Neural crest cell (in vitro differentiated cells): ENCODE results near the gene FANCE. TPM values are rescaled to one million over a fixed set of nuclear protein-coding genes. Genes with fewer than 3 reads are reported as not detected.
"Not testable (repeated sequence)": the region's sequence is repeated elsewhere in the genome, so short reads cannot be mapped to it uniquely, and the experiment has no call there.

Source experiments
- DNase-seq: peaks from one replicate; pipeline ENCODE4 v3.0.0; 2021; ENCODE audit warnings: low read depth, mixed read lengths, low spot score
- H3K27ac Mint-ChIP-seq: one replicate; pipeline ENCODE4 v1.8.0; 2021; ENCODE audit warnings: mild to moderate bottlenecking, mixed read lengths; ENCODE audit not compliant: unreplicated experiment
- H3K27me3 Mint-ChIP-seq: 2 replicates; pipeline ENCODE4 v1.8.0; 2021; ENCODE audit warnings: low read depth, mild to moderate bottlenecking, mixed read lengths
- H3K36me3 Mint-ChIP-seq: 2 replicates; pipeline ENCODE4 v1.8.0; 2021; ENCODE audit warnings: low read depth, mild to moderate bottlenecking, mixed read lengths
- H3K4me1 Mint-ChIP-seq: 2 replicates; pipeline ENCODE4 v1.8.0; 2021; ENCODE audit warnings: mixed read lengths
- H3K4me3 Mint-ChIP-seq: one replicate; pipeline ENCODE4 v1.8.0; 2021; ENCODE audit warnings: mild to moderate bottlenecking, mixed read lengths
- H3K9me3 Mint-ChIP-seq: 2 replicates; pipeline ENCODE4 v1.8.0; 2021; ENCODE audit warnings: mixed read lengths
- total RNA-seq: library from RNA; stranded (reverse); gene quantifications from 2 replicates; pipeline ENCODE4 v1.2.1, GENCODE V29; 2021
- TF ChIP-seq, protein P1 (sequence below): fragments of 200-600 bp; sonication (generic); conservative IDR thresholded peaks from 2 replicates; pipeline ENCODE4 v1.5.0; 2021; ENCODE audit warnings: antibody characterized with exemption, mild to moderate bottlenecking

The FANCE gene
- total RNA-seq, 1 donor from 2014 or later = 20.4 TPM

DNA sequence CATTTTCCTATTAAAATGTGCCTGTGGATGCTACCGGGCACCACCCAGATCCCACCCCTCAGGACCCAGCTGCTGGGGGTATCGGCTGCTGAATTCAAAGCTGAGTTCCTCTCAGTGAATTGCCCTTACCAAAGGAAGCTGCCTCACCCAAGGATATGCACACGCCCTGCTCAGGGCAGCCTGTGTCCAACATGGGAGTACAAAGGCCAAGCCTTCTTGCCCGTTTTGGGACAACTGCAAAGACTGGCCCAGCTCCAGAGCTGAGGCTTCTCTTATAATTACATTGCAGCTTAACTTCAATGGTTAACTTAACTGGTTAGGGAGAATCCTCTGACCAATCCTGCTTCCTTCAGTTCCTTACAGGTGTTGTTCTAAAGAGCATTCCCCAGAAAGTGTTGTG is 19.8 kb upstream of the FANCE start:
- H3K27ac Mint-ChIP-seq = no peak overlapping the region
- peaks cover 3% of the 10 kb centered on the region for H3K4me1 Mint-ChIP-seq
- peaks cover 8% of the 10 kb centered on the region for H3K9me3 Mint-ChIP-seq
- H3K4me3 Mint-ChIP-seq = no peak overlapping the region
- H3K27me3 Mint-ChIP-seq = no peaks in the 10 kb centered on the region
- TF ChIP-seq, protein P1, sequence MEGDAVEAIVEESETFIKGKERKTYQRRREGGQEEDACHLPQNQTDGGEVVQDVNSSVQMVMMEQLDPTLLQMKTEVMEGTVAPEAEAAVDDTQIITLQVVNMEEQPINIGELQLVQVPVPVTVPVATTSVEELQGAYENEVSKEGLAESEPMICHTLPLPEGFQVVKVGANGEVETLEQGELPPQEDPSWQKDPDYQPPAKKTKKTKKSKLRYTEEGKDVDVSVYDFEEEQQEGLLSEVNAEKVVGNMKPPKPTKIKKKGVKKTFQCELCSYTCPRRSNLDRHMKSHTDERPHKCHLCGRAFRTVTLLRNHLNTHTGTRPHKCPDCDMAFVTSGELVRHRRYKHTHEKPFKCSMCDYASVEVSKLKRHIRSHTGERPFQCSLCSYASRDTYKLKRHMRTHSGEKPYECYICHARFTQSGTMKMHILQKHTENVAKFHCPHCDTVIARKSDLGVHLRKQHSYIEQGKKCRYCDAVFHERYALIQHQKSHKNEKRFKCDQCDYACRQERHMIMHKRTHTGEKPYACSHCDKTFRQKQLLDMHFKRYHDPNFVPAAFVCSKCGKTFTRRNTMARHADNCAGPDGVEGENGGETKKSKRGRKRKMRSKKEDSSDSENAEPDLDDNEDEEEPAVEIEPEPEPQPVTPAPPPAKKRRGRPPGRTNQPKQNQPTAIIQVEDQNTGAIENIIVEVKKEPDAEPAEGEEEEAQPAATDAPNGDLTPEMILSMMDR = no peak
- DNase-seq = no peak
- H3K36me3 Mint-ChIP-seq = peaks cover 12% of the 10 kb centered on the region

DNA sequence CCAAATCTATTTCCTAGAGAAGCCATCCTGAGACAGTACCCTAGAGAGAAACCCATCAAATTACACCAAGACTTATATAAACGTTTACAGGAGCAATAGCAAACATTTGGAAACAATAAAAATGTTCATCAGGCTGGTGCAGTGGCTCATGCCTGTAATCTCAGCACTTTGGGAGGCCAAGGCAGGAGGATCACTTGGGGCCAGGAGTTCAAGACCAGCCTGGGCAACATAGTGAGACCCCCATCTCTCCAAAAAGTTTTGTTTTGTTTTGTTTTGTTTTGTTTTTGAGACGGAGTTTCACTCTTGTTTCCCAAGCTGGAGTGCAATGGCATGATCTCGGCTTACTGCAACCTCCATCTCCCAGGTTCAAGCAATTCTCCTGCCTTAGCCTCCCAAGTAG is 19.4 kb upstream of the FANCE start:
- H3K9me3 Mint-ChIP-seq, H3K4me1 Mint-ChIP-seq, DNase-seq, H3K27me3 Mint-ChIP-seq, H3K4me3 Mint-ChIP-seq, H3K27ac Mint-ChIP-seq: not testable (repeated sequence)
- peaks cover 12% of the 10 kb centered on the region for H3K36me3 Mint-ChIP-seq

DNA sequence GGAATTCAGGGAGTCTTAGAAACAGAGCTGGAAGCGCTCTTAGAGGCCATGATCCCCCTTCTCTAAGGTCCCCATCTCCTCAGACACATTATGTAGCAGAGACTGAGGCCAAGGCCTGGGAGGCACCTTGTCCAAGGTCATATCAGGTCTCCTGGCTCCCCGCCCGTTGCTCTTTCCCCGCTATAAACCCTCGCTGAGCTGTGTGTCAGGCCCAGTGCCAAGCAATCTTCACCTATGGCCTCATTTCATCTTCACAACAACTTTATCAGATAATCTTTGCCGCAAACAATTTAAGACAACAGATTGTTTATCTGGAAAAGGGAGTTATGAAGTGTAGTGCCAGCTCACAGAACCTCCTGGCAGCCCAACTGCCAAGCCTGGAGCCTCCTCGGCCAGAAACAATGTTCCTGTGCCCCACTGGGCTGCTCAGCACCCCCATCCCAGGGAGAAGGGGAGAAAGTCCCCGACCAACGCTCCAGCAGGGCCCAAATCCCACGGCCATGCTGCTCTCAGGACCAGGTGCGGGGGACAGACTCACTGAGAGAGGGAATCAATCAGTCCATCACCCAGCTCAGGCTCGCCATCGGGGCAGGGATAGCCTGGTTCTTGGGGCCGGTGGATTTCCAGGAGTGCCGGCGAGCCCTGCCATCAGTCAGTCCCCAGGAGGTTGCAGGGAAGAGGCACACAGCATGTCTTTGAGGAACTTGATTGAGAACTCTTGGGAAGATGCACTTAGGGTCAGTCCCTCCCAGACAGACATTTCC is 16.9 kb upstream of the FANCE start:
- Mint-ChIP-seq H3K4me3 (no peak overlapping the region), H3K9me3 (no peaks in the 10 kb centered on the region), H3K36me3 (peaks cover under 1% of the 10 kb centered on the region), H3K27me3 (no peaks in the 10 kb centered on the region), H3K4me1 (no peaks in the 10 kb centered on the region), H3K27ac (no peak overlapping the region)
- TF ChIP-seq, protein P1 = no peak
- DNase-seq = no peak

DNA sequence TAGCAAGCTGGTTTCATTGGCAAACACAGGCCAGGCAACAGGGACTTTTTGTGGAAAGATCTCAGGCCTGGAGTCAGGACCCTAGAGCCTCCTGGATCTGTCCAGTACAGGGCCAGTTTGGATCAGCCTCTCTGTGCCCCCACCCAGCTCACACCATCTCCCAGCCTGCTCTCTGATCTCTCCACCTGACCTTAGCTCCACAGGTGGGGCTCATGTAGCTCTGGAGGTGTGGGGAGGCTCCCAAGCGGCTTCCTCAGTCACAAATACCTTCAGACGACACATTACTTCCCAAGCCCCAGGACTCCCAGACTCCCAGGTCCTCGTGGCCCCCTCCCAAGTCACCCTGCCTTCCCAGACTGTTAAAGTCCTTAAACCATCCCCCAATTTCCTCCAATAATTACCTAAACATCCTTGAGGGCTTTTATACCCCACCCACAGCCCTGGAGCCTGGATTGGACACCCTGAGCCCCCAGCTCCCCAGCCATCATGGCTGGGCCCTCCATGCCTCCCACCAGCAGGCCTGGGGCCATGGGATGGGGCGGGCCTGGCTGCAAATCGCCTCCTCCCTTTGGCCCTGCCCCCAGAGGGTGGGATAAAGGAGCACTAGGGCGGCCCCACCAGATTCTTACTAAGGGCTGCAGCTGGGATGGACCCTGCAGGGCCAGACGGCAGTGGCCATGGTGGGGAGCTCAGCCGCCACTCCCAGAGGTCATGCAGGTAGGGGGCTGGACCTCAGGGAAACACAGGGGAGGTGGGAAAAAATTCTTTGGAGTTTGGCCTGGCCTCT is 15.9 kb upstream of the FANCE start:
- Mint-ChIP-seq H3K9me3 (no peaks in the 10 kb centered on the region), H3K27ac (no peak overlapping the region), H3K4me1 (no peaks in the 10 kb centered on the region), H3K36me3 (no peaks in the 10 kb centered on the region), H3K4me3 (no peak overlapping the region), H3K27me3 (no peaks in the 10 kb centered on the region)
- no peak for DNase-seq
- TF ChIP-seq, protein P1 = no peak

DNA sequence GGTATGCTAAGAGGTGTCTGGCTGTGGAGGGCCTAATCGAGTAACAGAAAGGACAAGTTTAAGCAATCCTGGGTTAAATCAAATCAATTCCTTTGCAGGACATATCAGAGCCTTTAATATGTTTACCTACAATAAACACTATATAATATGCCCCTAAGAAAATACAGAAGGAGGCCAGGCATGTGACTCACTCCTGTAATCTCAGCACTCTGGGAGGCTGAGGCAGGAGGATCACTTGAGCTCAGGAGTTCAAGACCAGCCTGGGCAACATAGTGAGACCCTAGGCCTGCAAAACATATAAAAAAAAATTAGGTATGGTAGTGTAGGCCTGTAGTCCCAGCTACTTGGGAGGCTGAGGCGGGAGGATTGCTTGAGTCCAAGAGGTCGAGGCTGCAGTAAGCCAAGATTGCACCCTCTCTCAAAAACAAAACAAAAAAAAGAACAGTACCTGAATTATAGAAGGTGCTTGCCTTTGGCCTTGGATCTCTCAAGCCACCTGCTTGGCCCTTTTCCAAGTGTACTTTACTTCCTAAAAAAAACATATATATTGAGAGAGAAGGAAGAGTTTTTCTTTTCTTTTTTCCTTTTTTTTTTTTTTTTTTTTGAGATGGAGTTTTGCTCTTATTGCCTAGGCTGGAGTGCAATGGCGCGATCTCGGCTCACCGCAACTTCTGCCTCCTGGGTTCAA is 13.6 kb upstream of the FANCE start:
- not testable (repeated sequence) for H3K4me1 Mint-ChIP-seq, DNase-seq, H3K27ac Mint-ChIP-seq, H3K9me3 Mint-ChIP-seq, H3K4me3 Mint-ChIP-seq, H3K36me3 Mint-ChIP-seq, H3K27me3 Mint-ChIP-seq

DNA sequence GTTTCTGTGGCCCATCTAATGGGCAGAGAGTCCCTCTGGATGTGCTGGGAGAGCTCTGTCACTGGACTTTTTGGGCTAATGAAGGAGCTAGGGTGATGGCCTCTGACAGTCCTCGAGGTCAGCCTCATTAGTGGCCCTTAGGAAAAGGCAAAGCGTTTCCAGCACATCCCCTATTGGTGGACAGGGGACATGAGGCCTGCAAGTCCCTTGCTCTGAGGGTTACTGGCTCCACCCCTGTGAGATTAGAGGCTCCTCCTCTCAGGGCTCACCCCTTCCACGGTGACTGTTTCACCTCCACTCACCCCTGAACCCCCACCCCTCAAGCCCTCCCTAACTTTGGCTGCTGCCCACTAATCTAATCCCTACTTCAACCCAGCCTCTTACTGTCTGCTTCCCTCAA is 12.8 kb upstream of the FANCE start:
- H3K36me3 Mint-ChIP-seq = no peaks in the 10 kb centered on the region
- H3K27ac Mint-ChIP-seq = no peak overlapping the region
- no peak overlapping the region for H3K4me3 Mint-ChIP-seq
- no peaks in the 10 kb centered on the region for H3K9me3 Mint-ChIP-seq
- TF ChIP-seq, protein P1 = no peak
- H3K4me1 Mint-ChIP-seq = no peaks in the 10 kb centered on the region
- H3K27me3 Mint-ChIP-seq = no peaks in the 10 kb centered on the region
- no peak for DNase-seq
